Fibroblast of pulmonary artery (primary cell): ENCODE data around the gene NELFCD.

ENCODE experiments used
- DNase-seq: peaks from one replicate; pipeline ENCODE4 v3.0.0-alpha.2; 2010; ENCODE audit warnings: low read depth
- H3K4me3 ChIP-seq: replicated peaks from 2 replicates; pipeline ENCODE4 v1.5.1; 2011; ENCODE audit warnings: low read depth, mild to moderate bottlenecking, control low read depth, low read length, moderate library complexity
- TF ChIP-seq, protein P1 (sequence below): IDR thresholded peaks from 2 replicates; pipeline ENCODE4 v1.5.1; 2011; ENCODE audit warnings: mild to moderate bottlenecking, control low read depth, low read length, inconsistent platforms; ENCODE audit errors: missing control alignments

NELFCD gene

DNA sequence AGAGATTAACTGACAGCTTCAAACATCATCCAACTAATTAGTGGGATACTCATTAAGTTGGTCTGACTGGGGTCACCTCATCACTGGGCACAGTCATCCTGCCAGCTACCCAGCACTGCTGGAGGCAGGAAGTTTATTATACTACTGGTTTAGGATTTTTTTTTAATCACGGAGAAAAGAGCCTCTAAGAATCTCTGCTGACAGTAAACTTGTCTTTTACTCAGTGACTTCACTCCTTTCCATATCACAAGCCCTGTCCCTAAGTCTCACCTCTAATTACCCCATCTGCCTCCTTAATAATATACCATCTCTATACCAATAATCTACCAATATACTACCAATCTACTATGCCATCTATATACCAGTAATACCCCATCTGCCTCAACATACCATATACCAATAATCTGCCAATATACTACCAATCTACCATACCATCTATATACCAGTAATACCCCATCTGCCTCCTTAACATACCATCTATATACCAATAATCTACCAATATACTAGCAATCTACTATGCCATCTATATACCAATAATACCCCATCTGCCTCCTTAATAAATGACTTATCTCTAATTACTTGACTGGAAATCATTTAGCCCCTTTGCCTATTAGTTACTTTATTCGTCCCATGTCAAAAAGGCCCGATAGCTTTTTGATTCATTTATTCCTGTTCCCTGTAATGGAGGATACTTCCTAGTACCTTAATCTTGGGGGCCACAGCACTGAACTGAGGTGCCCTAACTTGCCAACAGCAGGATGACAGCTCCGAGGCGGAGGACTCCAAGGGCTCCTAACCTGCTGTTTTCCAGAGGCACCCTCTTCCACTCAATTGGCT, 46.1 kb downstream of the NELFCD start:
- H3K4me3 ChIP-seq: no peak overlapping the region
- TF ChIP-seq, protein P1, sequence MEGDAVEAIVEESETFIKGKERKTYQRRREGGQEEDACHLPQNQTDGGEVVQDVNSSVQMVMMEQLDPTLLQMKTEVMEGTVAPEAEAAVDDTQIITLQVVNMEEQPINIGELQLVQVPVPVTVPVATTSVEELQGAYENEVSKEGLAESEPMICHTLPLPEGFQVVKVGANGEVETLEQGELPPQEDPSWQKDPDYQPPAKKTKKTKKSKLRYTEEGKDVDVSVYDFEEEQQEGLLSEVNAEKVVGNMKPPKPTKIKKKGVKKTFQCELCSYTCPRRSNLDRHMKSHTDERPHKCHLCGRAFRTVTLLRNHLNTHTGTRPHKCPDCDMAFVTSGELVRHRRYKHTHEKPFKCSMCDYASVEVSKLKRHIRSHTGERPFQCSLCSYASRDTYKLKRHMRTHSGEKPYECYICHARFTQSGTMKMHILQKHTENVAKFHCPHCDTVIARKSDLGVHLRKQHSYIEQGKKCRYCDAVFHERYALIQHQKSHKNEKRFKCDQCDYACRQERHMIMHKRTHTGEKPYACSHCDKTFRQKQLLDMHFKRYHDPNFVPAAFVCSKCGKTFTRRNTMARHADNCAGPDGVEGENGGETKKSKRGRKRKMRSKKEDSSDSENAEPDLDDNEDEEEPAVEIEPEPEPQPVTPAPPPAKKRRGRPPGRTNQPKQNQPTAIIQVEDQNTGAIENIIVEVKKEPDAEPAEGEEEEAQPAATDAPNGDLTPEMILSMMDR: no peak
- no peak for DNase-seq

DNA sequence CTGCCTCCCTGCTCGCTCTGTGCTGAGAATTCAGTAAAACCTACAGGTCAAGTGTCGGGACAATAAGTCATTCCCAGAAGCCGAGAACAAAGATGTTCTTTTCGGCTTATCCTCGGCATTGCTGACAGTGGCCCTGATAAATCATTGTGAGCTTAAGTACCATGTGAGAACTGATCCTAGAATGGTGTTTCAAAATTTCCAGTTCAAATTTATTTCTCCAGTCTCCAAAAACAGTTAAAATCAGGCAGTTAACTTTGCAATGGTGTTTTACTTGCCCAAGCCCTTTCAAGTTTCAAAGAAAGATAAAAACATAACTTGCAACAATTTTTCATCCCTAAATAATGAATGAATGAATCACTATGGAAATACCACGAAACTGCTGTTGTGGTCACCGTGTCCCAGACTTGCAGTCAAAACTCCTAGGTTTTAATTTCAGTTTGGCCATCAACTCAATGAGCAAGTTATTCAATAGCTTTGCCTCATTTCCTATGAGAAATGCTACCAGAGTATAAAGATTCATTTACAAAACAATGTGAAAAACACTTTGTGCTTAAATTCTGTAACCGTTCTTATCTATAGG, 46.8 kb downstream of the NELFCD start:
- H3K4me3 ChIP-seq: no peak overlapping the region
- TF ChIP-seq, protein P1: no peak
- peak; percentile 55 for DNase-seq

DNA sequence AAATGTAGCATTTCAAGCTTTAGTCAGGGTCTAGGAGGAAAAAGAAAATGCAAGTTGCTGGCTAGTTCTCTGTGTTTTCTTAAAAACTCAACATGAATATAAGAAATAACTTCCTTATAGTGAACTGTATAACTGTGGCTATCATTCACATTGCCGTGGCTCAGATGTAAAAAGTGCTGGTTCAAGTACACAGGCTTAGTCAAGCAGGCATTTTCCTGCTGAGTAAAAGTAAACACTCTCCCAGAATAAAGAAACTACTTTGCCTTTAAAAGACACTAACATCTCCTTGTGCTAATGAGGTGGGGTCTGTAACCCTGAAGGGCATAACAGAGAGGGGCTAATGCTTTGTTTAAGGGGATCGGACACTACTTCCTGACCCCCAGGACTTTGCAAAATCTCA, 47.8 kb downstream of the NELFCD start:
- peak overlapping the region; percentile 36 for H3K4me3 ChIP-seq
- TF ChIP-seq, protein P1: no peak
- DNase-seq: no peak

- H3K4me3 ChIP-seq: peak overlapping the region; percentile 78
- TF ChIP-seq, protein P1: no peak
- DNase-seq: no peak
These were observed 50.0 kb downstream of the NELFCD start for GRCh38 chr20:59030911-59031563.

DNA sequence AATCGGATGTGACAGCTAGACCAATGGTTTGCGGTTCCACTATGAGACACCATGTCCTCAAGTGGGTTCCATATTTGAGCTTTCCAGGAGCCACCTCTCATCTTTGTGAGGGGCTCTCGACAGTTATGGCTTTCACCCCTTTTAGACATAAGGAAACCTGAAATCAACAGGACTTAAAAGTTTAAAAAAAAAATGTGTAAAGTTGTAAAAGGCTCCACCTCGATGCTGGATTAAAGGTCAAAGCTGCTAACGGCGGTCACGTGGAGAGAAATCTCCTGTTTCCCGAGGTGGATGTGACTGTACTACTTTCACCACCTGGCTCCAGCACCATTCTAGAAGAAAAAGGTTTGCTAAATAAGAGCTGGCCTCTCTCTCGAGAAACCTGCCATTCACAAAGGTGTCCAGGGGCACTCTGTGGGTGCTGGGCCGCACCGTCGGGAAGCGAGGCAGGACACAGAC, 50.5 kb downstream of the NELFCD start:
- DNase-seq: no peak
- TF ChIP-seq, protein P1: no peak
- peak overlapping the region; percentile 78 for H3K4me3 ChIP-seq

DNA sequence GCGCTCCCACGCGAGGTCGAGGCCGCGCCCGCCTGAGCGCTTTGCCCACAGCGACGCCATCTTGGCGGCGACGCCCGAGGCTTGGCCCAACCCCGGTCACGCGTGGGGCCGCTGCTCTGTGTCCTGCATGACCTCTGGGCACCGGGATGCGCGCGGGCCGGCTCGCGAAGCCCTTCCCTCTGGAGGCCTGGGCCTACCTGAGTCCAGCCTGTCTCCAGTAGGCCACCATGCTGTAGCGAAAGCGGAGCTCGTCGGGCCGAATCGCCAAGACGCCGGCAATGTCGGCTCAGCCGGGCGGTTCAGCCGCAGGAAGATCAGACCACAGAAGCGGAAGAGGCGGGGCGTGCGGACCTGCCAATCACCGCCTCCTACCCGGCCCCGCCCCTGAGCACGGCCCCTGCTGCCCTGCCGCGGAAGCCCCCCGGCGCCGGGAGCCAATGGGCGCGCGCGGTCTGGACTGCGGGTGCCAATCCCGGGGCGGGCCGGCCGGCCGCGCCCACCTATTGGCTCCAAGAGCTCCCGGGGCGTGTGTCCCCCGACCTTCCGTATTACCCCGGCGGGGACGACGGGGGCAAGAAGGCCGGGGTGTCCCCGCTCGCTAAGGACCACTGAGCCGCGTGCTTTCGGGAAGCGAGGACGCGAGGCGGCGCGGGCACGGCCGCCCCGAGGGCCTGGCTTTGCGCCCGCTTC, 51.1 kb downstream of the NELFCD start, which contains the start of gene ATP5F1E:
TSS of gene ATP5F1E (minus strand) at position 313 of the 690 bp plus-strand sequence. CDS start at position 229, 84 bp downstream.
- peak; percentile 92 for DNase-seq
- TF ChIP-seq, protein P1: no peak
- H3K4me3 ChIP-seq: peak within 1 kb of the TSS; percentile 78
